HG02571 (cell line): ENCODE measurements around the gene PSMD2.

Experiments used
- ATAC-seq: cut with Tn5 transposase; IDR thresholded peaks from one replicate; pipeline ENCODE4 v1.9.1; 2021; ENCODE audit warnings: mild to moderate bottlenecking, moderate library complexity; ENCODE audit not compliant: unreplicated experiment

The PSMD2 gene

DNA sequence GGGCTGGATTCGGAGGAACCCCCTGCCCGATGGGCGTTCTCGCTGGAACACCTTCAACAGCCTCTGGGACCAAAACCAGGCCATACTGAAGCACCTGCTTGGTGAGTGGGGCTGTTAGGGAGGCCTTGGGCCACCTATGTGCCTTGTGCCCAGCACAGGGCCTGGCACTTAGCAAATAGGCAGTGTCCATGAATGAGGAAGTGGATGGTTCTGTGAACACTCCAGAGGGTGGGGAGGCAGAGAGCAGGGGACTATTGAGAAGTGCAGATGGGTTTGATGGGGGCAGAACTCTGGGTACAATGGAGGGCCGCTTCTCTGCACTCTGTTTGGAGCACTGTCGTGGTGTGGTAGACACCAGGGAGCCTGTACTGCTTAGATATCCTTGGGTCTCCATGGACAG is 21.7 kb upstream of the PSMD2 start:
- no peak for ATAC-seq

GRCh38 chr3:184282941-184283340 is 16.1 kb upstream of the PSMD2 start:
- ATAC-seq = no peak

DNA sequence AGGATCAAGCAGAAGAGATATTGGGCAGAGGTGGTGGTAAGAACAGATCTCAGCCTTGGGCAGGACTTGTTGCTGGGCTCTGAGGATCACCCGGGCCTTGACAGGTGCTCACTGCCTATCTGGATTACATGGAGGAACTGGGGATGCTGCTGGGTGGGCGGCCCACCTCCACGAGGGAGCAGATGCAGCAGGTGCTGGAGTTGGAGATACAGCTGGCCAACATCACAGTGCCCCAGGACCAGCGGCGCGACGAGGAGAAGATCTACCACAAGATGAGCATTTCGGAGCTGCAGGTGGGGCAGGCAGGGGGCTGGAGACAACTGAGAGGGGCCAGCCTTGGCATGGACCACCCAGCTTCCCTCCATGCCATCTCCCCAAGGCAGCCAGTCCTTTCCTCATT is 15.4 kb upstream of the PSMD2 start:
- no peak for ATAC-seq

DNA sequence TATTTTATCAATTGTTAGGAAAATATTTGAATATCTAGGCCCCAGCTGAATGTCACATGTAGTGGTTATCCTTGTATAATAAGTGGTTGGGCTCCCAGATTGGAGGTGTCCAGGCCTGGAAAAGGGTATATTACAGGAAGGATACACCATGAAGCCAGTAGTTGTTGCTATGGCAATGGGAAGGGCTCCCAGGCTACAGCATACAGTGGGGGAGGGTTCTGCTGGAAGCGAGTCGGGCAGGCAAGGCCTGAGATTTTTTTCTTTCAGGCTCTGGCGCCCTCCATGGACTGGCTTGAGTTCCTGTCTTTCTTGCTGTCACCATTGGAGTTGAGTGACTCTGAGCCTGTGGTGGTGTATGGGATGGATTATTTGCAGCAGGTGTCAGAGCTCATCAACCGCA is 14.3 kb upstream of the PSMD2 start:
- ATAC-seq = no peak

DNA sequence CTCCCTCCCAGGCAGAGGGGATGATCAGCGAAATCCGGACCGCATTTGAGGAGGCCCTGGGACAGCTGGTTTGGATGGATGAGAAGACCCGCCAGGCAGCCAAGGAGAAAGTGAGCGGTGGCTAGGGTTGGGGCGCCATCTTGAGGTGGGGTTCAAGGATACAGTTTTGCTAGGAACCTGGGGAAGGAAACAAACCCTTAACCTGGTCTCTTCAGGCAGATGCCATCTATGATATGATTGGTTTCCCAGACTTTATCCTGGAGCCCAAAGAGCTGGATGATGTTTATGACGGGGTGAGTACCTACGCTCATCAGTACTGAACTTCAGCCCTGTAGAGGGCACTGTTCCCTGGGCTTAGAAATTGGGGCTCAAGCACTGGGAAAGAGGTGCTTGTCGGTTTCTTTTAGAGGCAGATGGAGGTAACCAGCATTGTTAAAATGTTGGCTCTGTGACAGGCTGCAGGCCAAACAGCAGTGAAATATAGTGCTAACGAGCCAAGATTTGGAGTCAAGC is 9.6 kb upstream of the PSMD2 start:
- ATAC-seq = no peak

GRCh38 chr3:184290331-184290730 is 8.7 kb upstream of the PSMD2 start:
- no peak for ATAC-seq

GRCh38 chr3:184291044-184291737 is 7.8 kb upstream of the PSMD2 start:
- ATAC-seq = no peak

DNA sequence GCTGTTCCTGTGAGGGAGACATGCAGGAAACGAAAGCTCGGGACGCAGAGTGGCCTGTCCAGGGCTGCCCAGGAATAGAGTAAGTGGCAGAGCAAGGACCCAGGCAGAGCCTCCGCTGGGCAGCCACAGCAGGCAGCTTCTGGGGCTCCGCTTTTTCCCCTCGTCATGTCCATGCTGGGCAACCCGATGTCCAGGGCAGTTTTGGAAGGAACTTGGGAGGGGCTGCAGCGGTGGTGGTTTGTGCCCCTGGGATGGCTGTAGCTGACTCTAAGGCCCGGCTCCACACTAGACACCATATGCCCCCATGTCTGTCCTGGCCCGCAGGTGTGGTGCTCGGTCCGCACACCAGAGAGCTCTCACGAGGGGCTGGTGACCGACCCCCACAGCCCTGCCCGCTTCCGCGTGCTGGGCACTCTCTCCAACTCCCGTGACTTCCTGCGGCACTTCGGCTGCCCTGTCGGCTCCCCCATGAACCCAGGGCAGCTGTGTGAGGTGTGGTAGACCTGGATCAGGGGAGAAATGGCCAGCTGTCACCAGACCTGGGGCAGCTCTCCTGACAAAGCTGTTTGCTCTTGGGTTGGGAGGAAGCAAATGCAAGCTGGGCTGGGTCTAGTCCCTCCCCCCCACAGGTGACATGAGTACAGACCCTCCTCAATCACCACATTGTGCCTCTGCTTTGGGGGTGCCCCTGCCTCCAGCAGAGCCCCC is 7.1 kb upstream of the PSMD2 start:
- no peak for ATAC-seq

DNA sequence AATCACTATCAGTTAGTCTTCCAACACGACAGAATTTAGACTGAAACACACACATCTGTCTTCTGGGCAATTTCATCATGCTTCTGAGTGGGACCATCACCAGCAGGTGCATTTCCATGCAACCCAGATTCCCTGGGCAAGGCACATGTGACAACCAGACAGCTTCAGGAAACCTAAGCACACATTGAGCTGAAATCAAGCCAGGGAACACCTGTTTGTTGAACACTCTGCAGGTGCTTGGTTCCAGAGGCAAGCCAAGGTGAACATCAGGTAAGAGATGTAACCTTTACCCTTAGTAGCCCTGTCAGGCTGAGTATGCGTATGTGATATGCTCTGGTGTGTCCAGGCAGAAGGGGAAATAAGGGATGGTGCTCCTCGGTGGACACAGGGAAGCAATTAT is 3.3 kb upstream of the PSMD2 start:
- no peak for ATAC-seq

GRCh38 chr3:184296616-184297015 is 2.4 kb upstream of the PSMD2 start:
- ATAC-seq = no peak

DNA sequence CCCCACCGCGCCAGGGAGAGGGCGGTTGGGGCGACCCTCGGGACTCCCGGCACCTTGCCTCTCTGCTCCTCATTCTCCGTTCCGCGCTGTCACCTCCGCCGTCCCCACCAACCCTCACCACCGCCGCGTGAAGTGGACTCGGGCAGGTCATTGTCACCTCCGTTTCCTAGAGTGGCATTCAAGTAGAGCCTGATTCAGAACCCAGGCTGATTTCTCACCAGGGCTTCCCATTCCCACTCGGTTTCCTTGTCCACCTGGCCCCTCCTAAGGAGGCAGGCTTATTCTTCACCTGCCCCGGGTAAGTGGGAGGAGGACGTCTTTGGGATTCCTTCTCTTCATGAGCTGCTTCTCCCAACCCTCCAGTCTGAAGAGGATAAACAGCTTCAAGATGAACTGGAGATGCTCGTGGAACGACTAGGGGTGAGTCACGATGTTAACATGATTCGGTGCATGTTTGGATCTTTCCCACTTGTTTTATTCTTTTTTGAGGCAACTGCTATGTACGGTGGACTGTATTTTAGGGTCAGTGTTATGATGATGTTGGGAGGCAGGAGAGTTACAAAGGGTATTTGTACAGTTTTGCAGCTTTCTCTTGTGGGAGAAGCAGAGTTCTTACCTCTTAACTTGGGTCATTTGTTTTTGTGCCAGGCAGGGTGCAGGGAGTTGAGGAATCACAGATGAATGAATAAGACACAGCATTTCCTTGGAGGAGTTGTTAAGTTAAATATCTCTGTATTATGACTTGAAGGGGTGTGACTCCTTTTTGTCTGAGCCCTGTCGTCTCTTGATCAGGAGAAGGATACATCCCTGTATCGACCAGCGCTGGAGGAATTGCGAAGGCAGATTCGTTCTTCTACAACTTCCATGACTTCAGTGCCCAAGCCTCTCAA is 692 bp downstream of the PSMD2 start:
- ATAC-seq = no peak

DNA sequence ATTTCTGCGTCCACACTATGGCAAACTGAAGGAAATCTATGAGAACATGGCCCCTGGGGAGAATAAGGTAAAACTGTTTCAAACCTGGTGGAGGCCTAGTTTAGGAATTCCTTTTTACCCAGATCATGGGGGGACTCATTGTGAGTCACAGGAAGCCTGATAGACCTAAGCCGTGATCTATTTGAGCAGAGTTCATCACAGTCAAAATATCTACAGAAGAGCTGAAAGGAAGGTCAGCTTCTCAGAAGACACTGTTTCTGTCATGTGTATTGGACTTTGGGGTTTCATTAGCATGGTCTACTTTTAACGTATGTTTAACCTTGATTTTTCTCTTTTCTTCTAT is 1.3 kb downstream of the PSMD2 start:
- ATAC-seq = no peak

GRCh38 chr3:184305577-184305976 is 6.5 kb downstream of the PSMD2 start:
- no peak for ATAC-seq

- no peak for ATAC-seq
These were observed 7.4 kb downstream of the PSMD2 start for GRCh38 chr3:184306341-184306972.

DNA sequence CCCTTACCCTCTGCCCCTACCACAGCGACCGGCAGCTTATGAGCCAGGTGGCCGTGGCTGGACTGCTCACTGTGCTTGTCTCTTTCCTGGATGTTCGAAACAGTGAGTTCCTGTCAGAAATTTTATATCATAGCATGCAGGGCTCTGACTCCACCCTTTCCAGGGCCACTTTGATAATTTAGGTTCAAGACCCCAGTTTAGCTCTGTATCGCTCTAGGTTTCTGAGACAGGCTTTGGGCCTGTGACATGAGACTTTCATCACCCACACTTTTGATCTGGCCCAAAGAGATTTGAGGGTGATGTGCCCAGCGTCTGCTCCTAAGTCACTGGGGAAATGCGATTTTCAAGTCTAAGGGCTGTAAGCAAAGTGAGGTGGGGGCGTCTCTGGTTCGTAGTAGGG is 8.9 kb downstream of the PSMD2 start:
- no peak for ATAC-seq

- ATAC-seq = no peak
These were observed 9.7 kb downstream of the PSMD2 start for GRCh38 chr3:184308744-184309143.

DNA sequence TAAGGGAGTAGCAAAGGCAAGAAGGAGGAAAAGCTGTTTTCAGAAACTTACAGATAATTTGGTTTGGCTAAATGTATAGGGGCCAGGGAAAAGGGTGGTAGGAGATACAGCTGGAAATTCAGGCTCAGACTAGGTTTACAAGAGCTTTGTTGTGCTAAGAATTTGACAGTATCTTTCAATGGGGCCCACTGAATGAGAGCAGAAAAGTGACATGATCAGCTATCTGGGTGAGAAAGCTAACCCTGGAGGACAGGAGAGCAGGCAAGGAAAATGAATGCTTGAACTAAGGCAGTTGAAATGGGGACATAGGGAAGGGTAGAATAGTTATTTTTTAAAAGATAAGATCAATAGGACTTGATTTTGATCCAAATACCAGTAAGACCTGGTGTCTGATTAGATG is 12.6 kb downstream of the PSMD2 start:
- ATAC-seq = no peak

DNA sequence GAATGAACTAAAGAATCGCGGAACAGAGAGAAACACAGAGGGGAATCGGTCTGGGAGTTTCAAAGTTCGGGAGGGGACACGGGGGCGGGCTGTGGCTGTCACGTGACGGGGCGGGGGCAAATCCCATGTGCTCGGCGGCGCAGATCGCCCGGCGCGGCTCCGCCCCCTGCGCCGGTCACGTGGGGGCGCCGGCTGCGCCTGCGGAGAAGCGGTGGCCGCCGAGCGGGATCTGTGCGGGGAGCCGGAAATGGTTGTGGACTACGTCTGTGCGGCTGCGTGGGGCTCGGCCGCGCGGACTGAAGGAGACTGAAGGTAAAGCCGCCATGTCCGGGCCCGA is 15.3 kb downstream of the PSMD2 start, which contains the start of gene EIF4G1:
Gene EIF4G1 (plus strand): TSS at position 244 of the 337 bp plus-strand sequence. CDS start 1,191 bp downstream, outside the sequence.
- ATAC-seq = peak; percentile 78

GRCh38 chr3:184314700-184315542 is 15.9 kb downstream of the PSMD2 start:
- ATAC-seq = peak; percentile 36

GRCh38 chr3:184315543-184315867 is 16.5 kb downstream of the PSMD2 start:
- no peak for ATAC-seq
